ENCODE measurements around the gene SLC6A18.

GRCh38 chr5:1245905-1246576, 20.9 kb downstream of the SLC6A18 start:
- TF ChIP-seq POLR2A (IDR thresholded peaks at IDR 0.05; ENCODE audit: low read depth, low read length) (no peak), POLR2AphosphoS5 (IDR thresholded peaks at IDR 0.05; ENCODE audit: low read depth, low read length) (no peak), TAF1 (IDR thresholded peaks at IDR 0.05; ENCODE audit: low read depth, low read length) (no peak), PAX5 (IDR thresholded peaks at IDR 0.05; ENCODE audit: insufficient read depth, low read length, severe bottlenecking) (no peak)
